ENCODE results near the gene SDCBP2.

The SDCBP2 gene

DNA sequence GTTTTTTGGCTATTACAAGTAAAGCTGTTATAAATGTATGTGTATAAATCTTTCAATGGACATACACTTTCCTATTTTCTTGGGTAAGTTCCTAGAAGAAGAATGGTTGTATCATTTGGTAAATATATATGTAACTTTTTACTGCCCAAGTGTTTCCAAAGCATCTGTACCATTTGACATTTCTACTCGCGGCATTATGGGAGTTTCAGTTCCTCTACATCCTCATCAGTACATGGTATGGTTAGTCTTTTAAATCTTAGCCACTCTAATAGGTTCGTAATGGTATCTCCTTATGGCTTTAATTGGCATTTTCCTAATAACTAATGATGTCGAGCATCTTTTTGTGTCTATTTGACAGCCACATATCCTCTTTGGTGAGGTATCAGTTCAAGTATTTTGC lies 49.9 kb downstream of the SDCBP2 start:
- DNase-seq (ENCODE audit: extremely low read depth in 1 of 2, low read depth in 1 of 2): no peak

DNA sequence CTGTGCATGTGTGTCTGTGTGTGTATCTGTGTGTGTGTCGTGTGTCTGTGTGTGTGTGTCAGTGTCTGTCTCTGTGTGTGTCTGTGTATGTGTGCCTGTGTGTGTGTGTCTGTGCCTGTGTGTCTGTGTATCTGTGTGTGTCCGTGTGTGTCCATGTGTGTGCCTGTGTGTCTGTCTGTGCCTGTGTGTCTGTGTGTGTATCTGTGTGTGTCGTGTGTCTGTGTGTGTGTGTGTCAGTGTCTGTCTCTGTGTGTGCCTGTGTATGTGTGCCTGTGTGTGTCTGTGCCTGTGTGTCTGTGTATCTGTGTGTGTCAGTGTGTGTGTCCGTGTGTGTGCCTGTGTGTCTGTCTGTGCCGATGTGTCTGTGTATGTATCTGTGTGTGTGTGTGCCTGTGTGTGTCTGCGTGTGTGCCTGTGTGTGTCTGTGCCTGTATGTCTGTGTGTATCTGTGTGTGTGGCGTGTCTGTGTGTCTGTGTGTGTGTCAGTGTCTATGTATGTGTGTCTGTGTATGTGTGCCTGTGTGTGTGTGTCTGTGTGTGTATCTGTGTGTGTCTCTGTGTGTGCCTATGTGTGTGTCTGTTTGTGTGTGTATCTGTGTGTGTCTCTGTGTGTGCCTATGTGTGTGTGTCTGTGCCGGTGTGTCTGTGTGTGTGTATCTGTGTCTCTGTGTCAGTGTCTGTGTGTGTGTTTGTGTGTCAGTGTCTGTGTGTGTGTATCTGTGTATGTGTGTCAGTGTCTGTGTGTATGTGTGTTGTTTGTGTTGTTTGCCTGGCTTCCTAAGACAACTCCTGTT lies 51.2 kb downstream of the SDCBP2 start:
- no peak for DNase-seq (ENCODE audit: extremely low read depth in 1 of 2, low read depth in 1 of 2)

DNA sequence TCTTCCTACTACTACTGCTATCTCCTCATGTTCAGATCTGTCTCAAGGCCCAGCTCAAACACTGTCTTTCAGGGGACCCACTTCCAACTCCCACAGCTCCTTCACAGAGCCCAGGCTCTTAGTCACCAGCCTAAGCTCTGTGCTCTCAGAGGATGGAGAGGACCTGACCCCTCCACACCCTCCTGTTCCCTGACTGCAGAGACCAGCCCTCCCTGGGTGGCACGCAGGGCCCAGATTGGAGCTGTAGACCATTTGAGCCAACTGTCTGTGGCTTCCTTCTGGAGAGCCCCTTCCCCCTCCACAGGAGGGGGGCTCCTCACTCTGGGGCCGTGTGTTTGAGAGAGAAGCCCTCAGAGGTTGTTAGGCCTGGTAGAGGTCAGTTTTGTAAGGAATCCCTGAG lies 53.0 kb downstream of the SDCBP2 start:
- DNase-seq (ENCODE audit: extremely low read depth in 1 of 2, low read depth in 1 of 2): no peak

DNA sequence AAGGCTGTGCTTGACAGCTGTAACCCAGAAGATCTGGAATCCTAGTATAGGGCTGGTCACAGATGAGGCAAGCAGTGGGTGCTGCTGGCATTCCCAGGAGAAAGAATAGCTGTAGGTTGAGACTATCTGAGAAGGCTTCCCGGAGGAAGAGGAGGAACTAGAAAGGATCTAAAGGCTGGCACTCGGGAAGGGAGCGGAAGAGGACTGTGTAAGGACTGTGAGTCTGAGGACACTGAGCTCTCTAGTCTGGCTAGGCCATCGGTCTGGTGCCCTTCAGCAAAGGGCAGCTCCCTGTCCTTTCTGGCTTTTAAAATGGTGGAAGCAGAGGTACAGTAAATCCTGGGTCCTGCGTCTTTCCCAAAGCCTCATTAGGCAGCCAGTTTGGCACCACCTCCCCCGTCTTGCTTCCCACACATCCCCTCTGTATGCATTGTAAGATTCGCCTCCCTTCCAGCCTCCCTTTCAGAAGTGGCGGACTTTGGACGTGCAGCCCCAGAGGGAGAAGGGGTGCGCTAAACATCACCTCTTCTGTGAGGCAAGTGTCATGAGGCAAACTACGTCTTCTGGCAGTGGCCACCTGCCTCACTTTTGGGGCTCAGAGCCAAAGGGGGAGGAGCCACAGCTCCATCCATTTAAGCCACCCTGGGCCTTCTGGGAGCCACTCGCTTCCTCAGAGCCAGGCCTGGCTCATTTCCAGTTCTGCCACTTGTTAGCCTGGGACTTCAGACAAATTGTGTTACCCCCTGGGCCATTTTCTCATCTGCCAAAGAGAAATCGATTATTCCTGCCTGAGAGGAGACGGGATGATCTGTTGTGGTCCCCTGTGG lies 54.2 kb downstream of the SDCBP2 start:
- no peak for DNase-seq (ENCODE audit: extremely low read depth in 1 of 2, low read depth in 1 of 2)

DNA sequence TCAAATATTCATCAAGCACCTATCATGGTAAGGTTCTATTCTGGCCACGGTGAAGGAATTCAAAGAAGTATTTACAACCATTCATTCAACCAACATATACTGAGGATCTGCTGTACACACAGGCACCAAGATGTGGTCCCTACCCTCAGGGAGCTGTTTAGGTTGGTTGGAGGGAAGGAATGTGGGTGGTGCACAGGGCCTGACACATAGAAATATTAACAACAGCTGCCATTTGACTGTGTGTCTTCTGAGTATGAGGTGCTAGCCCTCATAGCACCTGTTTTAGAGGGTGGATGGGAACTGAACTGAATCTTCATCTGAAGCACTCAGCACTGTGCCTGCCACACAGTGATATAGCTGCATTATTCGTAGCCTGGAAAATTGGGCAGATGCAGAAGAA lies 55.6 kb downstream of the SDCBP2 start:
- DNase-seq (ENCODE audit: extremely low read depth in 1 of 2, low read depth in 1 of 2): no peak

DNA sequence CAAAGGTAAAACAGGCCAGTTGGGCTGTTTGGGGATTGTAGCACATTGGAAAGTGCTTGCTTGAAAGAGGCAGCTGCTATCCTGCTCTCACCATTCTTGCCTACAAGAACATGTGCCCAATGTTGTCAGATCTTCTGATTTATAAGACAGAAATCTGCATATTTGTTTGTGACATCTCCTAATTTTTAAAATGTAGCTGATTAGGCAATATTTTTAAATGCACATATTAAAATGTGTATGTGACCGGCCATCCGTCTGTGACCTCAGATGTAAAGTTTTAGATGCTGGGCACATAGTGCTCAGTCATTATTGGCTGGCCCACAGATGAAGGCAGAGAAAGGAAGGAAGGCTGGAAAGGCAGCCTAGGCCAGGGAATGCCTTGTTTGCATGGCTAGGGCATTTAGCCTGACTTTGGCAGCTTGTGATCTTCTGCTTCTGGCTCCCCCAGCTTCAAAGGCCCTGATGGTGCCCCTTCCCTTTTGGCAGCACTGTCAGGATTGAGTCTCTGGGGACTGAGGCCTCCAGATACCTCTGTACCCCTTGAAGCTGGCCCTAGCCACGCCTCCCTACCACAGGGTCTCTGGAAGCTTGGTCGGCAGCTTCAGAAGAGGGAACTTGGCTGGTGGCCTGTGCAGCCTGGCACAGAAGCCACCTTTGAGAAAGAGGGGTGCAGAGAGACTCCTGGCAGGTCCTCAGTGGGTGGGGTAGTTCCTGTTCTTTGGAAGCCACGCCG lies 56.4 kb downstream of the SDCBP2 start:
- DNase-seq (ENCODE audit: extremely low read depth in 1 of 2, low read depth in 1 of 2): no peak

DNA sequence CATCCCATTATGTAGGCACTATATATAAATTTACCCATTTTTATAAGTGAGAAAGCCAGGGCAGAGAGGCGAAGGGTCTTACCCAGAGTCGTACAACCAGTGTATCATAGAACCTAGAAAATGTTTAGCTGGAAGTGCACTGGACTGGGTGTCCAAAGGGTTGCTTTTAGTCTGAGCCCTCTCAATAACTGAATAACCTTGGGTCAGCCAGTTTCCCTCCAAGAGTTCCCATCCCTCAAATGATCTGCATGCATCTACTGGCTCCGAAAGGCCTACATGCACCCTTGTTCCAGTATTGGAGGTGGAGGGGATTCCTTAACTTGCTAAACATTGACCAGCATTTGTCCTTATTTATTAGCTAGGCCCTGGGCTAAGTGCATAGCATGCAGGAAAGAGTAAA lies 59.1 kb downstream of the SDCBP2 start:
- DNase-seq (ENCODE audit: extremely low read depth in 1 of 2, low read depth in 1 of 2): no peak

DNA sequence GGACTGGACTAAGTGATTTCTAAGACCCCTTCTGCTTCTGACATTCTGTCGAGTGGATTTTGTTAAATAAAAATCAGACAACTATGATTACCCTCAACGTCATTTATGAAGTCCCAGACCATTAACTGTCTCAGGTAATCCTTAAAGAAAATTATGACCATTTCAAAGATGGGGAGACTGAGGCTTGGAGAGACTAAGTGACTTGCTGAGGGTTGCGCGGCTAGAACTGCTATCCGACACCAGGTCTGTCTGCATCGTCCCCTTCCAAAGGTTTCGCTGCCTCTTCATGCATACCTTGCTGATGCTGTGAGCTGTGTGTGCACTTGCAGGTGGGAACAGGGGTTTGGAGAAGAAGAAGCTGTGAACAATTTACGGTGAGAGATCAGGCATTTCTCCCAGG lies 59.7 kb downstream of the SDCBP2 start:
- no peak for DNase-seq (ENCODE audit: extremely low read depth in 1 of 2, low read depth in 1 of 2)

DNA sequence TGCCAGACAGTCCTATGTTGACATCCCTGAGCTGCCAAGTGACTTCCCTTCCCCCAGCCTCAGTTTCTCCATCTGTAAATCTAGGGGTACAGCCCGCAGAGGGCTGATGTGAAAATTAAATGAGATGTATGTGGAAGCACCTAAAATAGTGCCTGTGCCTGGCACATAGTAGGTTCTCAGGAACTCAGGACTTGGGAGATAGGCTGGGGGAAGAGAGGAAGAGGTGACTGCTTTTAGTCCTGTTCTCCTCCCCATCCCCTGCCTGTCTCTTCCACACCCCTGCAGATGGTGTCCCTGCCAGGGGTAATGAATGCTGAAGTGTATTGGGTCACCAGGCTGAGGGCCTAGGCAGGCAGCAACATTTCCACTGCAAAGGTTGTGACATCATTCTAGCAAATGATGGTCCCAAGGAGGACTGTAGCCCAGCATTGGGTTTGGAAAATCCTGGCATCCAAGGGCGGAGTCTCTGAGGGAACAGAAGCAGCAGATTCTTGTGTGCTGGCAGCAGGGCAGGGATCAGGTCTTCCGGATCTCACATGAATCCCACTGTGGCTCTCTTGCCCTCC lies 61.0 kb downstream of the SDCBP2 start:
- no peak for DNase-seq (ENCODE audit: extremely low read depth in 1 of 2, low read depth in 1 of 2)

DNA sequence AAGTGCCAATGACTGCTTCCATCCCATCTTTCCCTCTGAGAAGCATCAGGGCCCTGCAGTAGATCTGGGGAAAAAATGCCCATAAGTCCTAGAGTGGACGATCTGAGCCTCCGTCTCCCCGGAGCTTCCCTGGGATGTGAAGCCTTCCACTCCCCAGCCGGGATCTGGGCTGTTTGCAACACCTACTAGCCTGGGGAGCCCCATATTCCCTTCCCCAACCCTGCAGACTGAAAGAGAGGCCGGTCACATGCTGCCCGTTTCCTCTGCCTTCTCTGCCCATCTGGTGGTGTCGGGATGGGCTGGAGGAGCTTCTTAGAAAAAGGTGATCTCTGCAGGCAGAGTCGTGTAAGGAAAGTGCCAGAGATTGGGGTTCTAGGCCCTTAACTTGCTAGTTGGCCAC lies 61.8 kb downstream of the SDCBP2 start:
- DNase-seq (ENCODE audit: extremely low read depth in 1 of 2, low read depth in 1 of 2): no peak

DNA sequence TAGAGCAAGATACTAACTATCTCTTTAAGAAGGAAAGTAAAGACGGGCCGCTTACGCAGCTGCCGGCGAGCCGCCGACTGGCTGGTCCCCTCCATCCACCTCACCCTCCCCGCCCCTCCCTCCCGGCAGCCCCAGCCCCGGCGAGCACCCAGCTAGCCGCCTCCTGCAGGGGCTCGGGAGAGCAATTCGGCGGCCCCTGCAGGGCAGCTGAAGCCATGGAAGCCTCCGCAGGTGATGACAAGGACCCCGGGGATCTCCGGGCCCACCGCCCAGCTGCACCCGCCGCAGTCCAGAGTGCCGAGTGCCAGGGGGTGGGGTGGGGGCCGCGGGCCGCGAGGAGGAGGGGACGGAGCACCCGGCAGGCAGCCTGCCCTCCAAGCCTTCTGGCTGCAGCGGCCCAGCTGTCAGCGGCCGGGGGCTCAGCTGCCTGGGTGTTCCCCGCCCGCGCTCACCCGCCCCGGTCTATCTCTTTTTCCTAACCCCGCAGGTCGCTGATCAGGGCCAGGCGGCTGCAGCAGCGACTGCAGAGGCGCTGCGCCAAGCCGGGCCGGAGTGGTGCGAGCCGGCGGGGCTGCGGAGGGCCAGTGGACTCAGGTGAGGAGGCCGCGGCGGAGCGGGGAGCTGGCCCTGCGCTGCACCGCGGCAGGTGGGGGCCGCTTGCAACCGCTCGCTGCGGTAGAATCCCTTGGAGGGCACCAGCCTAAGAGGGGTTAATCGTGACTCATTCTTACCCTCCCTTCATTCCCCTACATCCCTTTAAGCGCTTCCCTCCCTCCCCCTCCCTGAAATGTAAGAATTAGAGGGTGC lies 62.6 kb downstream of the SDCBP2 start, which contains the start of gene SNPH:
Gene SNPH (plus strand): TSS at position 128 of the 807 bp plus-strand sequence. CDS start 29,946 bp downstream, outside the sequence.
- peak; percentile 48 to 53 for DNase-seq (ENCODE audit: extremely low read depth in 1 of 2, low read depth in 1 of 2)

DNA sequence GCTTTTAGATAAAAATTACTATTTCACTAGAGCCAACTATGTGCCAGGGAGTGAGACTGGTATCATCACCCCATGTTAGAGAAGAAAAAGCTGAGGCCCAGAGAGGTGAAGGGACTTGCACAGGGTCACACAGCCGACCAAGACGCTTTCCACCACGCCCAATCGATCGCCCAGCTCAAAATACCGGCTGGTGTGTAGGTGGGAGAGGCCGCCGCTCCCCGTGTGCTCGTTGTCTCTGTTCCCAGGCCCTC lies 63.1 kb downstream of the SDCBP2 start:
- DNase-seq (ENCODE audit: extremely low read depth in 1 of 2, low read depth in 1 of 2): no peak

DNA sequence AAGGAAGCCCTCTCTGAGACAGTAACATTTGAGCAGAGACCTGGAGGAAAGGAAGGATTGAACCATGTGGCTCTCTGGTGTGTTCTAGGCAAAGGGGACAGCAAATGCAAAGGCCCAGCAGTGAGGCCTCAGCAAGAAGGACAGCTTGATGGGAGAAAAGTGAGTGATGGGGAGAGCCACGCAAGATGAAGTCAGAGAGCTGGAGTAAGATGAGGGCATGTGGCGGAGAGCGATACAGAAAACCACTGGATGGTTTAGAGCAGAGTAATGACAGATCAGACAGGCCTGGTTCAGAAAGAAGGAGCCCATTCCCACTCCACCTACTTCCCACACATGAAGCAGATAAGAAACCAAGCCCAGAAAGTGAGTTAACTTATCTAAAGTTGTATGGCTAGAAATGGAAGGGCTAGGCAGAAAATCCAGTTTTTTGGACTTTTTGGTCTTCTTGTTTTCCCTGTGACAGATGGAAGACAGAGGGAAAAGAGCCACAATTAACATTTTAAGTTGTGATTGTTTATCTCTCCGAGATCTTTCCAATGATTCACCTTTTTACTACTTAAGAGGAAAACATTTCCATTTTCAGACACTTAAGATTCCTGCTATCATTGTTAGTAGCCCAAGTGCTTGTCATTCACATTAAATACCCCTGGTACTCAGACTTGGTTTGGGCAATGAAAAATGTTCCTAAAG lies 63.6 kb downstream of the SDCBP2 start:
- DNase-seq (ENCODE audit: extremely low read depth in 1 of 2, low read depth in 1 of 2): no peak

DNA sequence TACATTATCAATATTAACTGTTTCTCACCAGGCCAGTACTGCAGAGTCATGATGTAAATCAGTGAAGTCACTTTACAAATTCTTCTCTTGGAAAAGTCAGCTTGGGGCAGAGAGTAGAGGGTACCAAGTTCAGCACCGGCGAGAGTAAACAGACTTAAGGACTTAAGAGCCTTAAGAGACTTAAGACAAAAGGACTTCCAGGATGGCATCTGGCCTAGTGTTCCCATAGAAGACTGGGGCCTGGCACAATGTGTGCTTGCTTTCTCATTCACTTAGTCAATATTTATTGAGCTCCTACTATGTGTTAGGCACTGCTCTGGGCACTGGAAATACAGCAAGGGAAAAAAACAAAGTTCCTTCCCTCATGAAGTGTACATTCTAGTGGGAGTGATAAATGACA lies 64.2 kb downstream of the SDCBP2 start:
- no peak for DNase-seq (ENCODE audit: extremely low read depth in 1 of 2, low read depth in 1 of 2)

DNA sequence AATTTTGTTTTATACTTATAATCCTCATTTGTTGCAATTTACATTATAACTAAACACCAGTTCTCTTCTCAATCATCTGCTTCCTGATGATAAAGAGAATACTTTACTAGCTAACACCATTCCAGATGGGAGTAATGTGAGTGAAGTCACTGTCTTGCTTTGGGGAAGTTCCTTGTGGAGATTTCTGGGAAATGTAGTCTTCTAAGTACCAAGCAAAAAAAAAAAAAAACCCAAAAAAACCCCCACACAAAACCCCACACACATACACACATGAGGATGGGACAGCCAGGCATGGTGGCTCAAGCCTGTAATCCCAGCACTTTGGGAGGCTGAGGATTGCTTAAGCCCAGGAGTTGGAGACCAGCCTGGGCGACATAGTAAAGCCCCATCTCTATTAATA lies 65.1 kb downstream of the SDCBP2 start:
- no peak for DNase-seq (ENCODE audit: extremely low read depth in 1 of 2, low read depth in 1 of 2)
